Mammary epithelial cell (primary cell): Measurements from ENCODE around the gene RNF43.

Experiments
- CTCF ChIP-seq, 2 donors: IDR thresholded peaks in 1 of 2; conservative IDR thresholded peaks in 1 of 2; 2 replicates each; pipeline ENCODE4 v1.5.1; 2011 to 2012; ENCODE audit warnings: inconsistent platforms in 2 of 2, low read length in 2 of 2, mild to moderate bottlenecking in 2 of 2, control low read depth in 1 of 2, low read depth in 1 of 2; ENCODE audit not compliant: insufficient read depth in 1 of 2; ENCODE audit errors: extremely low read depth in 1 of 2
- EZH2 ChIP-seq: IDR thresholded peaks from 2 replicates; pipeline ENCODE4 v1.6.1; 2012; ENCODE audit warnings: low read length, inconsistent platforms, borderline replicate concordance

GRCh38 chr17:58447039-58447975, 30.0 kb upstream of the RNF43 start:
- TF ChIP-seq CTCF (conservative IDR thresholded peaks at IDR 0.05 in 1 of 2, IDR thresholded peaks at IDR 0.05 in 1 of 2; ENCODE audit: extremely low read depth in 1 of 2, insufficient read depth in 1 of 2, low read depth in 1 of 2, low read length in 2 of 2) (peak; percentile 79 to 96), EZH2 (no peak)
